Measurements from ENCODE around the gene SPOCK1. TPM values are rescaled to one million over a fixed set of nuclear protein-coding genes. Genes with fewer than 3 reads are reported as not detected.

The SPOCK1 gene
- total RNA-seq, 1 experiment from 2014 or later, result 23.9 TPM

DNA sequence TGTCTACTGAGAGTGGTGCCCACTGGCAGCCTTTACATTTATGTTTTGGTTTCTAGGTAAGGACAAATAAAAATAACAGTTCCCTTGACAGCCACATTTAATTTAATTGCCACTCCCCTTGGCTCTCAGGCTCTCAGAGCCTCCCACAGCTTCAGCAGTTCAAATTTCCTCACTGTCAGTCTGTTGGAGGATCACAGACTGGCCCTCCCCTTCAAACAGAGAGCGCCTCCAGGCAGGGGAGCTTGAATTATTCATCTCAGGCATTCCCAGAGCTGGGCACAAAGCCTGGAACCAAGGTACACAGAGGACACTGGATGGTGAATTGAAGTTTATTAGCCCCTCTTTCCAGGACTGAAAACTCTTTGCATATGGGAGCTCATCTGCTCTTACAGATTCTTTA lies 407.7 kb downstream of the SPOCK1 start:
- POLR2A ChIA-PET (ENCODE audit: unreplicated experiment), result no interaction called here
- intact Hi-C loops (cut with micrococcal nuclease; ENCODE audit: unreplicated experiment), result no loop called here
- no peaks in the 10 kb centered on the region for H3K36me3 ChIP-seq (ENCODE audit: low read depth)
- no peaks in the 10 kb centered on the region for H3K79me2 ChIP-seq (ENCODE audit: low read depth)
- TF ChIP-seq, protein P1, sequence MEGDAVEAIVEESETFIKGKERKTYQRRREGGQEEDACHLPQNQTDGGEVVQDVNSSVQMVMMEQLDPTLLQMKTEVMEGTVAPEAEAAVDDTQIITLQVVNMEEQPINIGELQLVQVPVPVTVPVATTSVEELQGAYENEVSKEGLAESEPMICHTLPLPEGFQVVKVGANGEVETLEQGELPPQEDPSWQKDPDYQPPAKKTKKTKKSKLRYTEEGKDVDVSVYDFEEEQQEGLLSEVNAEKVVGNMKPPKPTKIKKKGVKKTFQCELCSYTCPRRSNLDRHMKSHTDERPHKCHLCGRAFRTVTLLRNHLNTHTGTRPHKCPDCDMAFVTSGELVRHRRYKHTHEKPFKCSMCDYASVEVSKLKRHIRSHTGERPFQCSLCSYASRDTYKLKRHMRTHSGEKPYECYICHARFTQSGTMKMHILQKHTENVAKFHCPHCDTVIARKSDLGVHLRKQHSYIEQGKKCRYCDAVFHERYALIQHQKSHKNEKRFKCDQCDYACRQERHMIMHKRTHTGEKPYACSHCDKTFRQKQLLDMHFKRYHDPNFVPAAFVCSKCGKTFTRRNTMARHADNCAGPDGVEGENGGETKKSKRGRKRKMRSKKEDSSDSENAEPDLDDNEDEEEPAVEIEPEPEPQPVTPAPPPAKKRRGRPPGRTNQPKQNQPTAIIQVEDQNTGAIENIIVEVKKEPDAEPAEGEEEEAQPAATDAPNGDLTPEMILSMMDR (conservative IDR thresholded peaks at IDR 0.05), result no peak
- no peak for TF ChIP-seq EZH2 (IDR thresholded peaks at IDR 0.05; ENCODE audit: low read depth)
- BruUV-seq (replicated peaks), result no TSS peak
- no peaks in the 10 kb centered on the region for H3K9me3 ChIP-seq (ENCODE audit: insufficient read depth, low read depth)
- CTCF ChIA-PET, result no interaction called here
- H3K27me3 ChIP-seq (ENCODE audit: insufficient read depth, low read depth), result no peaks in the 10 kb centered on the region
- H3K4me3 ChIP-seq, result no peak overlapping the region
- no peak overlapping the region for H3K4me2 ChIP-seq
- H3F3A ChIP-seq (ENCODE audit: insufficient read depth, low read depth), result no peaks in the 10 kb centered on the region
- H2AFZ ChIP-seq, result no peak overlapping the region
- no peaks in the 10 kb centered on the region for H3K9me2 ChIP-seq (ENCODE audit: insufficient read depth)
- H3K4me1 ChIP-seq (replicated peaks; ENCODE audit: insufficient read depth), result no peaks in the 10 kb centered on the region
- no peaks in the 10 kb centered on the region for H4K20me1 ChIP-seq (ENCODE audit: insufficient read depth)
- DNase-seq, result no peak
- no peak overlapping the region for H3K27ac ChIP-seq

DNA sequence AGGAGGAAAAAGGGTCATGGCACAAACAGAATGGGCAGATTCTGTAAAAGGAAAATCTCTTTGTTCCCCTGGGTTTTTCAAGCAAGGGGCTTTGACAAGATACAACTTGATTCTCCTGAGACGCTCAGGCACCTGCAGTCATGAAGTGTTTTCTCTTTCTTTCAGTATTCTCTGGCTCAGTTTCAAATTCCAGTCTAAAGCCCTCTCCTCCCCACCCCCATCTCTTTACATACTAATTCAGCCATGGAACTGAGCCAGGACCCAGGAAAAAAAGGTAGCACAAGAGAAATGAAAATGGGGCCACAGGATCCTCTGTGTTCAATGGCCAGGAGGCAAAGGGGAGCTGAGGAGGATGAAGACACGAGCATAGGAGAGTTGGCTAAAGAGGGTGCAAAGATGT lies 408.4 kb downstream of the SPOCK1 start:
- Histone ChIP-seq H4K20me1 (ENCODE audit: insufficient read depth) (no peaks in the 10 kb centered on the region), H3F3A (ENCODE audit: insufficient read depth, low read depth) (no peaks in the 10 kb centered on the region), H3K4me1 (replicated peaks; ENCODE audit: insufficient read depth) (no peaks in the 10 kb centered on the region), H3K9me2 (ENCODE audit: insufficient read depth) (no peaks in the 10 kb centered on the region), H3K4me2 (no peak overlapping the region), H3K4me3 (no peak overlapping the region), H3K36me3 (ENCODE audit: low read depth) (no peaks in the 10 kb centered on the region), H3K9me3 (ENCODE audit: insufficient read depth, low read depth) (no peaks in the 10 kb centered on the region), H2AFZ (no peak overlapping the region), H3K27me3 (ENCODE audit: insufficient read depth, low read depth) (no peaks in the 10 kb centered on the region), H3K79me2 (ENCODE audit: low read depth) (no peaks in the 10 kb centered on the region), H3K27ac (no peak overlapping the region)
- no TSS peak for BruUV-seq (replicated peaks)
- DNase-seq, result no peak
- intact Hi-C loops (cut with micrococcal nuclease; ENCODE audit: unreplicated experiment), result no loop called here
- ChIA-PET CTCF (no interaction called here), POLR2A (ENCODE audit: unreplicated experiment) (no interaction called here)
- TF ChIP-seq, protein P1 (conservative IDR thresholded peaks at IDR 0.05), result no peak
- no peak for TF ChIP-seq EZH2 (IDR thresholded peaks at IDR 0.05; ENCODE audit: low read depth)

DNA sequence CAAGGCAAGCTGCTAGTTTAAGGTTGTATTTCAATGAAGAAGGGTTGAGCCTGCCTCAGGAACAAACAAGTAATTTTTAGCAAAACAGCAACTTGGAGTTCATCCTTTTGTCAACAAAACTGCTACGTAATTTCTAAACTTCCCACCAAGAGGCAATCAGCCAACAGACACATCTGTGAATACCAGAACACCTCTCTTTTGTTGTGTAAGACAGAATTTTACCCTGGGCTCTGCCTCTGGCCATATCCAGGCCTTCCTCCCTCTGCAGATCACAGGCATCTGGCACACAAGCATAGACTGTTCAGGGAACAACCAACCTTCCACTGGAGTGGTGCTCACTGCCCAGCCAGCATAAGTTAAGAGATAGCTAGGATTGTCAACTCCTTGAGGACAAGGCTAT lies 409.0 kb downstream of the SPOCK1 start:
- Histone ChIP-seq H3K79me2 (ENCODE audit: low read depth) (no peaks in the 10 kb centered on the region), H3K27ac (no peak overlapping the region), H3K36me3 (ENCODE audit: low read depth) (no peaks in the 10 kb centered on the region), H3K9me2 (ENCODE audit: insufficient read depth) (no peaks in the 10 kb centered on the region), H4K20me1 (ENCODE audit: insufficient read depth) (no peaks in the 10 kb centered on the region), H3K27me3 (ENCODE audit: insufficient read depth, low read depth) (no peaks in the 10 kb centered on the region), H3K4me1 (replicated peaks; ENCODE audit: insufficient read depth) (no peaks in the 10 kb centered on the region), H3K4me3 (no peak overlapping the region), H2AFZ (no peak overlapping the region), H3F3A (ENCODE audit: insufficient read depth, low read depth) (no peaks in the 10 kb centered on the region; the same call in 1 of the 2 replicates), H3K4me2 (no peak overlapping the region), H3K9me3 (ENCODE audit: insufficient read depth, low read depth) (no peaks in the 10 kb centered on the region)
- intact Hi-C loops (cut with micrococcal nuclease; ENCODE audit: unreplicated experiment), result no loop called here
- no peak for TF ChIP-seq EZH2 (IDR thresholded peaks at IDR 0.05; ENCODE audit: low read depth)
- TF ChIP-seq, protein P1 (conservative IDR thresholded peaks at IDR 0.05), result no peak
- no TSS peak for BruUV-seq (replicated peaks)
- no peak for DNase-seq
- CTCF ChIA-PET, result no interaction called here
- POLR2A ChIA-PET (ENCODE audit: unreplicated experiment), result no interaction called here

All from PC-9 (cell line).